HUES6 (cell line): ENCODE measurements around the gene GOLGA5.

ENCODE experiments used
- H3K27ac ChIP-seq: 2 replicates; pipeline ENCODE4 v1.7.0; 2013; ENCODE audit warnings: low read depth, mild to moderate bottlenecking, low read length, inconsistent platforms
- H3K27me3 ChIP-seq: 2 replicates; pipeline ENCODE4 v1.6.1; 2013; ENCODE audit warnings: low read length; ENCODE audit not compliant: control insufficient read depth, insufficient read depth
- H3K36me3 ChIP-seq: 2 replicates; pipeline ENCODE4 v1.6.1; 2013; ENCODE audit warnings: low read length; ENCODE audit not compliant: control insufficient read depth, insufficient read depth
- H3K4me1 ChIP-seq: 2 replicates; pipeline ENCODE4 v1.6.1; 2013; ENCODE audit warnings: low read length; ENCODE audit not compliant: control insufficient read depth, insufficient read depth
- H3K4me3 ChIP-seq: 2 replicates; pipeline ENCODE4 v1.5.1; 2013; ENCODE audit warnings: low read depth, low read length
- H3K9ac ChIP-seq: one replicate; pipeline ENCODE4 v1.6.1; 2013; ENCODE audit warnings: mild to moderate bottlenecking, low read length
- H3K9me3 ChIP-seq: 2 replicates; pipeline ENCODE4 v1.6.1; 2013; ENCODE audit warnings: low read depth, low read length; ENCODE audit not compliant: control insufficient read depth, insufficient read depth

GOLGA5 gene

DNA sequence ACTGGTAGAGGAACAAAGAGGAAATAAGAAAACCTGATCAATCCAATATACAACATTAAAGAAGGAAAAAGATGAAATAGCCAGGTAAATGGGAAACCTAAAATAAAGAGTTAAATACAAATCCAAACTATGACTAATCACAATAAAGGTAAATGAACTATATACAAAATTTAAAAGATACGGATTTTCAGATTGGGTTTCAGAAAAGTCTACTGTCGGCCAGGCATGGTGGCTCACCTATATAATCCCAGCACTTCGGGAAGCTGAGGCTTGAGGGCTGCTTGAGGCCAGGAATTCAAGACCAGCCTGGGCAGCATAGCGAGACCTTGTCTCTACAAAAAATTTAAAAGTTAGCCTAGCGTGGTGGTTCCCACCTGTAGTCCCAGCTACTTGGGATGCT is 89.0 kb downstream of the GOLGA5 start:
- H3K4me3 ChIP-seq: no peak overlapping the region
- no peaks in the 10 kb centered on the region for H3K36me3 ChIP-seq
- H3K4me1 ChIP-seq: peaks cover 6% of the 10 kb centered on the region; the same call in 1 of the 2 replicates
- peaks cover 16% of the 10 kb centered on the region; the same call in 1 of the 2 replicates for H3K27me3 ChIP-seq
- H3K9me3 ChIP-seq: peaks cover 2% of the 10 kb centered on the region; the same call in 1 of the 2 replicates
- no peak overlapping the region for H3K9ac ChIP-seq
- H3K27ac ChIP-seq: no peak overlapping the region

DNA sequence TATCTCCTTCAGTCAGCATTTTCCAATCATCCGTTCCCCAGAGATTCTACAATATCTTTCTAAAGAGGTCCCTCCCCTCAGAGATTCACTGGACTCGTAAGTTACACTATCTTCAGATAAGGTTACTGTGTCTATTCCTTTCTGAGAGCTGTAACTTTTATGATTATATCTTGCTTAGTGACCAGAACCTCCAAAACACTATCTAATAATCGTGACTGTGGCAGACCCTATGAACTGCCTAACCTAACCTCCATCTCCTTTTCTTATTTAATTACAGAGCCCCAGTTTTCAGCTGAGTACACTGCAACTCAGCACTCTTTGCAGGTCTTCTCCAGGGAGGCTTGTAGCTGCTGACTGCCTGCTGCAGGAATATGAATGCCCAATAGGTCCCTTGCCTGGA is 90.3 kb downstream of the GOLGA5 start:
- peaks cover 2% of the 10 kb centered on the region; the same call in 1 of the 2 replicates for H3K9me3 ChIP-seq
- H3K27ac ChIP-seq: no peak overlapping the region
- no peak overlapping the region for H3K9ac ChIP-seq
- no peak overlapping the region for H3K4me3 ChIP-seq
- 0 out of 2 replicates have a peak, but pooled peaks cover 3% of the 10 kb centered on the region for H3K4me1 ChIP-seq
- H3K27me3 ChIP-seq: peaks cover 28% of the 10 kb centered on the region
- H3K36me3 ChIP-seq: no peaks in the 10 kb centered on the region

DNA sequence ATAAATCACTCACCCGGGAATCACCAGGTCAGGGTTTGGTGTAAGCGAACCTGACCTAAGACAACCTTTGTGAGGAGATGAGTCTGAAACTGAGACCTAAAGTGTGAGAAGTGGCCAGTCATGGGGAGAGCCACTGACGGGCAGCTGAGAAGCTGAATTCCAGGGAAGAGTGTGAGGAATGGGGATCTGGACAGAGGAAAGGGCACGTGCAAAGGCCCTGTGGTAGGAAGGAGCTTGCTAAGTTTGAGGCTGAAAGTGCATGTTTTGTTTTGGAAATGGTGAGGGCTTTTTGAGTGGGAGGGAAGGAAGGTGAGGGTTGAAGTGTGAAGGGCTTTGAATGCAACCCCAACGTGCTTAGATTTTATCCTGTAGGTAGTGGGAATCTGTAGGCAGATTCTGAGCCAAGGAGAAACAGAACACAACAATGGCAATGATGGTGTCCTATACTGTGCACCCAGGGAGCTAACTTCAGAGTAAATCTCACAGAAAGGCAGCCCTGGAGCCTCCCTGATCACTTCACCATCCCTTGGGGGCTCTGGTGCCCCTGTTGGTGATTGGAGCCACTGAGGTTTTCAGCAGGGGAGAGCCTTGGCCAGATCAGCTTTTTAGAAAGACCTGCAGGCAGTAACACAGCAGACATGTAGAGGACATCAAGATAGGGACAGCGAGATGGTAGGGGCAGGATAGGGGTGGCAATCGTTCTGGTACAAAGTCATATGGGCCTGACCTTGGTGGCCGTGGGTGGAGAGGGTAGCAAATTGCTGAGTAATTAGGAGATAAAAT is 91.4 kb downstream of the GOLGA5 start:
- H3K9ac ChIP-seq: no peak overlapping the region
- H3K27ac ChIP-seq: no peak overlapping the region
- H3K4me1 ChIP-seq: 0 out of 2 replicates have a peak, but pooled peaks cover 3% of the 10 kb centered on the region
- peaks cover 28% of the 10 kb centered on the region for H3K27me3 ChIP-seq
- no peak overlapping the region for H3K4me3 ChIP-seq
- H3K36me3 ChIP-seq: no peaks in the 10 kb centered on the region
- peaks cover 2% of the 10 kb centered on the region; the same call in 1 of the 2 replicates for H3K9me3 ChIP-seq

DNA sequence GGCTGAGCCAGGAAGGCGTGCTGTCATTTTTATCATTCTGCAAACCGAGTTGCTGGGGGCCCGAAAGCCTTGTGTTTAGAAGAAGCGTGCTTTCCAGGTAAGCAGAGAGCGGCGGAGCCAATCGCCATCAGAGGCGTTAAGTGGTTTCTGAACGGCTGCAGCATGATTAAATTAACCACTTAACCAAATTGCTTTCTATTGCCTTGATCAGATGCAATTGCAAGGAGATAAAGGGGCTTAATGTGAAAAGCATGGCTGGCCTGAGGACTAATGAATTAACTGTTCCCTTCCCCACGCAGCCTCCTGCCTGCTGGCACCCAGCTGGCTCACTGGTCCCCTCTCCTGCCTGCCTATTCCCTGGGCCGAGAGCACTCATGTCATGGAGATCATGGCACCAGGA is 92.2 kb downstream of the GOLGA5 start:
- Histone ChIP-seq H3K9me3 (peaks cover 2% of the 10 kb centered on the region; the same call in 1 of the 2 replicates), H3K36me3 (no peaks in the 10 kb centered on the region), H3K27me3 (peaks cover 28% of the 10 kb centered on the region), H3K4me3 (no peak overlapping the region), H3K4me1 (no peaks in the 10 kb centered on the region), H3K27ac (no peak overlapping the region), H3K9ac (no peak overlapping the region)

DNA sequence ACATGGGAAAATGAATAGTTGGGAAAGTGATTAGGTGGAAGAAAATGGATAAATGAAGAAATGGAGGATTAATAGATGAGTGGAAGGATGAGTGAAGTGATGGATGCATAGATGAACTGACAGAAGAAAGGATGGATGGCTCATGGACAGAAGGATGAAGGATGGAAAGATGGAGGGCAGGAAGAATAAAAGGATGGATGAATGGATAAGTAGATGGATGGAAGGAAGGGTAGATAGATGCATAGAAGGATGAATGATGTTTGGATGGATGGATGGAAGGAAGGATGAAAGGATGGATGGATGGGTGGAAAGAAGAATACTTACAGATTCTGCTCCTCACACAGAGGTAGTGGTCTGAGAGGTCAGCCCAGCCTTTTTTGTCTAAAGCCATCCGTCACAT is 93.1 kb downstream of the GOLGA5 start:
- H3K27ac ChIP-seq: no peak overlapping the region
- peaks cover 28% of the 10 kb centered on the region for H3K27me3 ChIP-seq
- no peaks in the 10 kb centered on the region for H3K4me1 ChIP-seq
- H3K9me3 ChIP-seq: peaks cover 2% of the 10 kb centered on the region; the same call in 1 of the 2 replicates
- no peak overlapping the region for H3K9ac ChIP-seq
- H3K36me3 ChIP-seq: no peaks in the 10 kb centered on the region
- H3K4me3 ChIP-seq: no peak overlapping the region

DNA sequence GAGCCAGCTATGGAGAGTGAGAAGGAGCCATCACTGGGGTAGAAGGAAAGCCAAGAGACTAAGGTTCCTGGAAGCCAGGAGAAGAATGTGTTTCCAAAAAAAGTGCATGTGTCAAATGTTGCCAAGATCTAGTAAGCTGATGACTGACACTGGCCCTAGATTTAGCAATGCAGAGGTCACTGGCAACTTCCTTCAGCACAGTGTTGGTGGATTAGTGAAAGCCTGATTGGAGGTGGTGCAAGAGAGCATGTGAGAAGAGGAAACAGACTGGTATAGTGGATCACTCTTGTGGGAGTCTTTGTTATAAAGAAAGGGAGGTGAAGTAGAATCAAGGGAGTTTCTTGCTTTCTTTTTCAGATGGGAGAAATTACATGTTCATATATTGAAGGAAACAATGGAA is 94.8 kb downstream of the GOLGA5 start:
- Histone ChIP-seq H3K9me3 (peaks cover 5% of the 10 kb centered on the region), H3K4me3 (no peak overlapping the region), H3K27me3 (peaks cover 28% of the 10 kb centered on the region), H3K36me3 (no peaks in the 10 kb centered on the region), H3K4me1 (no peaks in the 10 kb centered on the region), H3K9ac (no peak overlapping the region), H3K27ac (no peak overlapping the region)
